DMS 273 treated with DMSO at 0.1 percent for 48 hours (cell line): ENCODE results near the gene TPD52L2.
"Not testable (repeated sequence)": the region's sequence is repeated elsewhere in the genome, so short reads cannot be mapped to it uniquely, and the experiment has no call there.

ENCODE experiments used
- DNase-seq: peaks from one replicate; lab custom pipeline; 2025; lab: John Stamatoyannopoulos, UW

The TPD52L2 gene

DNA sequence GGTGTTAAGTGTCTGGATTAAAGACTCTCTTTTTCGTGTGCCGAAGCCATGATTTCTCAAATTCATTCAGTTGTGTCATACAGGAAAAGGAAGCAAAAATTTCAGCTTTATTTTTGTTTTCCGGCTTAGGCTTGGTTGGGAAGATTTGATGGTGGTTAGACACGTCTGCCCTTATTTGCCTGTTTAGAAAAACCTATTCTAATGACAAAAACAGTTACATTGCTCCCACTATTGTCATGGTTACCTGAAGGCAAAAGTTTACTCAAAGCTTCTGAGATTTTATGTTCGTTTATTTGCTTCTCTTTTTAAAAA is 30.8 kb downstream of the TPD52L2 start:
- no peak for DNase-seq

DNA sequence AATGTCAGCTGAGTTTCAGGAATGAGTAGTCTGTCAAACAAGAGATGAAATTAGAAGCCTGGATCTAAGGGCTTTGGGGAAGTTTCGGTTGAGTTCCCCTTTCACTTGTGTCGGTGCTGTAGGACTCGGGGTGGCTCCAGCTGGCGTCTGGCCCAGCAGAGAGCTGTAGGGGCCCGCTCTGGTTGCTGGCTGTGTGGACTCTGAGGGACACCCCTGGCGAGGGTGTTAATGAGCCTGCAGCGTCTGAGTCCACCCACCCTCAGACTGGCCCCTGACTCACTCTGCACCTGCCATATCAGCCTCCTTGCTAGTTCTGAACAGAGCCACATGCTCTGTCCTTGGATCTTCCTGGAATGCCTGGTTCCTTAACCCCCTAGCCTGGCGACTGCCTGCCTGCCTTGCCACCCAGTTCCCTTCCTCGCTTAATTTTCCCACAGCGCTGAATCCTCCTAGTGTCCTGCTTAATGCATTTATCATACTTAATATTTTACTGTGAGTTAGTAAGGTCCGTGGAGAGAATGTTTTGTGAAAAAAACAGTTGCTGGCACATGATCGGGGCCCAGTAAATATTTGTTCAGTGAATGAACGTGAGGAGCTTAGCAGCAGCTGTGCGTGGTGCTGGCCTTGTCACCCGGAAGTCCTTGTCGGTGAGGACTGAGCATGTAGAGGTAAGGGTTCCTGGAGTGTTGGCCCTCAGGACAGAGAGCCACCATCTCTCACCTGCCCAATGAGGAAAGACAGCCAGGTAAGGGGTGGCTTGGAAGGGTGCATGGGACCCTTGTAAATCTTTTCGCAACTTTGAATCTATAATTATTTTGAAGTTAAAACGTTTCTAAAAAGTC is 31.4 kb downstream of the TPD52L2 start:
- DNase-seq = no peak

DNA sequence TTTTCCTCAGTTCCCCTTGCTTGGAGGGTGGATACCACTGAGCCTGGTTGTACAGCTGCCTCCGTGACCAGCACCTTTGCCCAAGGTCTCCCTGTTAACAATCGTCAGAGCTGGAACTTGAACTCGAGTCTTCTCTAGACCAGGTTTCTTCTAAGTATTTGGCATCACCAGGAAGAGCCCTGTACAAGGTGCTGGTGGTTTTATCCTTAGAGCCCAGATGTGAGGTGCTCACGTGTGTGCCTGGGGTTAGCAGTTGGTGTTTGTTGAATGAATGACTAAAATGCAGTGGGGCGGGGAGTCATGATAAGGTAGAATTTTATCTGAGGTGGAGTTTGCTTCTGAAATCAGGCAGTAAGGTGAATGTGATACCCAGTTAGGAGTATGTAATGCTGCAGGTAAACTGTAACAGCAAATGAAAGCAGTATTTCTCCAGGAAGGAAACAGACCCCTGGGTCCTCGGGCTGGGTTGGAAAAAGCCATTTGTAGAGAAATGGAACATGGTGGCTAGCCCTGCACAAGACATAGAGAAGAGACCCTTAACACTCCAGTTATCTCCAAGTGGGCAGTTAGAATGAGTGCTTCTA is 33.0 kb downstream of the TPD52L2 start:
- DNase-seq = no peak

- no peak for DNase-seq
Observed at GRCh38 chr20:63898882-63899558, 34.0 kb downstream of the TPD52L2 start.

DNA sequence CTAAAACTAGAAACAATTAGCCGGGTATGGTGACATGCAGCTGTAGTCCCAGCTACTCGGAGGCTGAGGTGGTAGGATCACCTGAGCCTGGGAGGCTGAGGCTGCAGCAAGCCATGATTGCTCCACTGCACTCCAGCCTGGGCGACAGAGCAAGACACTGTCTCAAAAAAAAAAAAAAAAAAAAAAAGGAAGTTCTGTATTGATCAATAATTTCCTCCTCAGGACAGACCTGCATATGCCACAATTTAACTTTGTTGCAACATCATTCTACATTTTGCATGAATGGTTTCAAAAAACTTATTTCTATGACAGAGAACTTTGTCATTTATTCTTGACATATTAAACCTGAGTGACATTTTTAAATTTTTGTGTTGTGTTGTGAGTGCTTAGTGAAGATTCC is 35.3 kb downstream of the TPD52L2 start:
- no peak for DNase-seq

- DNase-seq = no peak
Observed at GRCh38 chr20:63903796-63904561, 38.9 kb downstream of the TPD52L2 start.

- DNase-seq = no peak
Observed at GRCh38 chr20:63908008-63908682, 43.1 kb downstream of the TPD52L2 start.

GRCh38 chr20:63911176-63911575 is 46.1 kb downstream of the TPD52L2 start:
- no peak for DNase-seq

- no peak for DNase-seq
Observed at GRCh38 chr20:63913768-63914167, 48.7 kb downstream of the TPD52L2 start.

DNA sequence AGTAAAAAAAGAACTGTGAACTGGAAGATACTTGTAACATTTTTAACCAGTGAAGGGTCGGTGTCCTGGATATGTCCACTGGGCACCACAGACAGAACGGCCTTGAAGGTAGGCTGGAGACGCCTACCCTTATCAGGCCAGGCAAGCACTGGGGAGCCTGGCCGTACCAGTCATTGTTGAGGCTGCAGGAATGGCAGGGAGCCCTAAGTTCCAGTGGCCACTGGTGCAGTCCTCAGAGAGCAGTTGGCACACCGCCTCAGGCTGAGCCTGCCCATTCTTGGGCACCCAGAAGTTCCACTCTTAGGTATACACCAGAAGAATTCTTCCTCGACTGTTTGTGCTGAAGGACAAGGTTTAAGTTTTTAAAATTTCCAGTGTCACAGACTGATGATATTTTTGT is 50.4 kb downstream of the TPD52L2 start:
- DNase-seq = no peak

DNA sequence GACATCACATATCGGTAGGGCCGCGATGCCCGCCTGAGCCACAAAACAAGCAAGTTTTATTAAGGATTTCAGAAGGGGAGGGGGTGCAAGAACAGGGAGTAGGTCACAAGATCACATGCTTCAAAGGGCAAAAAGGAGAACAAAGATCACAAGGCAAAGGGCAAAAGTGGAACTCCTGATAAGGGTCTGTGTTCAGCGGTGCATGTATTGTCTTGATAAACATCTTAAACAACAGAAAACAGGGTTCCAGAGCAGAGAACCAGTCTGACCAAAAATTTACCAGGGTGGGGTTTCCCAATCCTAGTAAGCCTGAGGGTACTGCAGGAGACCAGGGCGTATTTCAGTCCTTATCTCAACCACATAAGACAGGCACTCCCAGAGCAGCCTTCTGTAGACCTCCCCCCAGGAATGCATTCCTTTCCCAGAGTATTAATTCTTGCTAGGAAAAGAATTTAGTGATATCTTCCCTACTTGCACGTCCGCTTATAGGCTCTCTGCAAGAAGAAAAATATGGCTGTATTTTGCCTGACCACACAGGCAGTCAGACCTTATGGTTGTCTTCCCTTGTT is 51.4 kb downstream of the TPD52L2 start:
- not testable (repeated sequence) for DNase-seq

DNA sequence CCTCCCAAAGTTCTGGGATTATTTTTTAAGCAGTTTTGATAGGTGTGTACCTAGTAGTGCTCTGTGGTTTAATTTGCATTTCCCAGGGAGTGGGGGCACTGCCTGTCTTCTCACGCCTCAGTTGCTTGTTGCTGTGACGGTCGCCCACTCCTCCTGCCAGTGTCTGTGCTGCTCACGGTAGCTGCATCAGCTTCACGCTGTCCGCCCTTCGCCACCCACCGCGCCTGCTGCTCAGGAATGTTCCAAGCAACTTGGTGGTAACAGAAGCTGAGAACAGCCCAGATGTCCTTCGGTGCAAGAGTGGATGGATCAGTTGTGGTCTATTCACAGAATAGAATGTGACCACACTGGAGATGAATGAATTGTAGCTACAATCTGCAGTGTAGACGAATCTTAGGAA is 52.7 kb downstream of the TPD52L2 start:
- DNase-seq = no peak

DNA sequence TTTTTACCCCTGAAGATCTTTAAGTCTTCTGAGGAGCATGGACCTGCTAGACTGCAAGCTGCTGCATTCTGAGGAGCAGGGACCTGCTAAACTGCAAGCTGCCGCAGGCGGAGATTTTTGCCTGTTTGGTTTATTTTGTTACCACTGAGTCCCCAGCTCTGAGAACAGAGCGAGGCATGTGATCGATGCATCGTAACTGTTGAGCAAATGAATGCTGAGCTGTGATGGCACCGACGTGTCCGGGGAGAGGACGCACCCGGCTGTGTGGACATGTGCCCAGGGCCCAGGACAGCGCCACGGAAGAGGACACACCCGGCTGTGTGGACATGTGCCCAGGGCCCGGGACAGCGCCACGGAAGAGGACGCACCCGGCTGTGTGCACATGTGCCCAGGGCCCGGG is 54.1 kb downstream of the TPD52L2 start:
- no peak for DNase-seq

DNA sequence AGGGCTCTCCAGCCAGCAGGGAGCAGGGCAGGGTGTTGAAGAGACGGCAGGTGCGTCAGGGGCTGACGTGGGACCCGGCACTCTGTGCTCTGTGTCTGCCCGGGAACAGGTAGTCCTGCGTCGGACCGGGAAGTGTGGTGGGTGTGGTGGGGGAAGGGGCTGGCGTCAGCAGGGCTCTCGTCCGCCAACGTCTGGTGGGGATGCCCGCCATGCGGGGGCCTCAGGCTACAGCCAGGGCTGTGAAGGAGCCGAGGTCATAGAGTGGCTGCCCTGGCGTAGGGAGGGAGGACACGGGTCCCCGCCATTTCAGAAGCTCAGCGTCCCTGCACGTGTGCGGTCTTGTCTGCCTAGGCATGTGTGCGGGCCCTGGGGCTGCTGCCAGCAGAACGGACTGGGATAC is 55.2 kb downstream of the TPD52L2 start:
- no peak for DNase-seq

GRCh38 chr20:63923651-63924050 is 58.6 kb downstream of the TPD52L2 start:
- no peak for DNase-seq

GRCh38 chr20:63924241-63924640 is 59.2 kb downstream of the TPD52L2 start:
- no peak for DNase-seq

DNA sequence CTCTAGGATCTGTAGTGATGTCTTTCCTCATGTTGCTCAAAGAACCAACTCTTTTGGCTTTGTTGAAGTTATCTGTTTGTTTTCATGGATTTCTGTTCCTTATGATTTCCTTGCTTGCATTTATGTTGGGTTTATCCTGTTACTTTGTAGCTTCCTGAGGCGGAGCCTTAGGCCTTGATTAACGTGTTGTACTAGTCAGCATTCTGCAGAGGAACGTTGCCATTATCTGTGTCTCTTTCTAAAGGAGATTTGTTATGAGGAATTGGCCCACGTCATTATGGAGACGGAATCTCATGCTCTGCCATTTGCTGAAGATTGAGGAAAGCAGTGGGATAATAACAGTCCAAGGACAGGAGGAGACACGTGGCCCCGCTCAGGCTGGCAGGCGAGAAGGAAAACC is 61.2 kb downstream of the TPD52L2 start:
- no peak for DNase-seq

DNA sequence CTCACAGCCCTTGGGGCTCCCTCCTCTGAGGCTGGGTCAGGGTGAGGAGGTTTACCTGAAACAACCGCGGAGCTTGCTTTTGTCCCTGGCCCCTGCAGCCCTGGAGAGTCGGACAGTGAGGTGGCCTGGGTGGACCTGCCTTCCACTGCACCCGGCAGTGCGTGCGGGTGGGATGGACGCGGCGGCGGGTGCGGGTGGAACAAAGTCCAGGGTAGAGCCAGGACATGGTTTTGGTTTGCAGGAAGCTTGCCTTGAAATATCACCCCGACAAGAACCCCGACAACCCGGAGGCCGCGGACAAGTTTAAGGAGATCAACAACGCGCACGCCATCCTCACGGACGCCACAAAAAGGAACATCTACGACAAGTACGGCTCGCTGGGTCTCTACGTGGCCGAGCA is 64.0 kb downstream of the TPD52L2 start:
- DNase-seq = no peak

- DNase-seq = not testable (repeated sequence)
Observed at GRCh38 chr20:63929473-63929883, 64.4 kb downstream of the TPD52L2 start.

DNA sequence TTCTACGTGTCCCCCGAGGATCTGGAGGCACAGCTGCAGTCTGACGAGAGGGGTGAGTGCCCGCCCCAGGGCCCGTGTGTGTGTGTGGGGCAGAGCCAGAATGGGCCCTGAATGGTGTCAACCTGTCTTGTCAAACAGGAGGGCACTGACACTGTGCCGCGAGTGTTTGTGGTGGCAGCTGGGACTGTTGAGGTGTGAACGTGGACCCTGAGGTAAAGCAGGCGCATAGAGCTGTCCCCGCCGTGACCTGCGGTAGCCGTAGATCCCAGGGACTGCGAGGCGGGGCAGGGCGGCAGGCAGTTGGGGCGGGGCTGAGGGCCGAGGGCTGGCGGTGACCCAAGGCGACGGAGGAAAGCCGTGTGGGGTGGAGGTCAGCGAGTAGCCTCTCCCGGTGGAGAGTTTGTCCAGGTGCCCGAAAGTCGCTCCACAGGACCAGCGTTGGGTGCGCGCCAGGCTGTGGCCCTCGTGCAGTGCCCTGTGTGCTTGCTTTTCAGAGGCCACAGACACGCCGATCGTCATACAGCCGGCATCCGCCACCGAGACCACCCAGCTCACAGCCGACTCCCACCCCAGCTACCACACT is 66.0 kb downstream of the TPD52L2 start:
- DNase-seq = no peak

DNA sequence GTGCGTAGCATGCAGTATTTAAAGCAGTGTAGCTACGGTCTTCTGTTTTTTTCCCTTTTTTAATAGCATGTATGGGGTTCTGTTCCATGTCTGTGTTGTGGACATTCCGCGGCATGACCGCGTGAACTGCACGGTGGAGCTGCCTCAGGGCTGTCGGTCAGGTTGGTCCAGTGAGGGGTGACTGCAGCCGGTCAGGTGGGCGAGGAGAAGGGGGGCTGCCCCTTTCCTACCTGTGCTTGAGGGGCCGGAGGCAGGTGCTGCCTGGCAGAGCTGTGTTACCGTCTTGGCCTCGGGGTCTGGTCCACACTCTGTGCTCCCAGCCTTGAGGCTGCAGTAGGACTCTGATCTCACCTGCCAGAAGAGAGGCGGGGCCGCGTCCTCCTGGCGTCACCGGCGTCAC is 66.7 kb downstream of the TPD52L2 start:
- no peak for DNase-seq
